SK-N-SH treated with all-trans-retinoic acid at 6 μM for 48 hours (cell line): ENCODE results near the gene PPP4R1.

Experiments
- ESRRG ChIP-seq: fragments of 250-450 bp; sonication (Bioruptor Pico); IDR thresholded peaks from 2 replicates; pipeline ENCODE4 v1.6.1; 2021; ENCODE audit warnings: mild to moderate bottlenecking
- ZFP30 ChIP-seq: fragments of 450-650 bp; formaldehyde crosslinking; IDR thresholded peaks from 2 replicates; pipeline ENCODE4 v1.5.0; 2022; ENCODE audit warnings: mild to moderate bottlenecking, moderate library complexity
- ZNF565 ChIP-seq: fragments of 450-650 bp; formaldehyde crosslinking; conservative IDR thresholded peaks from 2 replicates; pipeline ENCODE4 v1.5.0; 2020; ENCODE audit warnings: low read depth, mild to moderate bottlenecking, moderate library complexity

DNA sequence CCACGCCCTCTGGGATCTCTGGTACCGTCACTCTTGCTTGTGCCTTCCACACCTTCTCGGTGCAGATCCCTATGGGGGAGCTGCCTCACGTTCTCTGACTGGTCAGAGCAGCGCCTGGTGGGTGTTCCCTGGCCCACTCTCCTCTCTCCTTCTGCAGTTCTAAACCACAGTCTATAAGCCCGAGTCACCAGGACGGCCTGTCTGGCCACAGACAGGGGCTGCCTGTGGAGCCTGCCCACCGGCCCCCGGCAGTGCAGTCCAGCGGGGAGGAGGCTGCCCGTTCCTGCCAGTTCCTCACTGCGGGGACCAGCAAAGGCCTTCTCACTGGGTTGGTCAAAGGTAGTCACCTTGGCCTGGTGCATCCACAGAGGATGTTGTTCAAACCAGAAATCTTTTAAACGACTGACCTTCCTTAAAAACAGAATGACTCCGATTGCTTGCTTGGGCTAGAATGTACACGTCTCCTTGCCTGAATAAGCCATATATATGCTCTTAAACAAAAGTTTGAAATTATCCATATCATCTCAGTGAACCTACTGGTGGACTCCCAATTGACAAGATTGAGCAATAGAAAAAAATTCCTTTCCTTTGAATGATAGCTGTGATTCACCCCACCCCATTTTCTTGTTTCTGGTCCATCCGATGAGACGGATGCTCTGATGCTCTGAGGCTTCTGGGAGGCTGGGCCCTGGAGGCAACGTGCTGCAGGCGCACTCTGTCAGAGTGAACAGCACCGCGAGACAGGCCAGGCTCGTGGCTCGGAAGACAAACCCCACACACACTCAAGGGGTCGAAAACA lies 77.8 kb downstream of the PPP4R1 start:
- TF ChIP-seq ZFP30, result no peak
- no peak for TF ChIP-seq ESRRG (CRISPR knock-in tag)
- TF ChIP-seq ZNF565, result no peak
